Vagina (tissue), 2 donors: ENCODE measurements around the gene TIGAR.

Source experiments
- POLR2A ChIP-seq, 2 donors: fragments of 450-650 bp; IDR thresholded peaks; one replicate each; pipeline ENCODE4 v1.6.1; 2017; ENCODE audit warnings: antibody characterized with exemption in 2 of 2, mild to moderate bottlenecking in 2 of 2, moderate library complexity in 2 of 2
- POLR2AphosphoS5 ChIP-seq, 2 donors: sonication (generic); formaldehyde crosslinking; IDR thresholded peaks; one replicate each; pipeline ENCODE4 v1.9.0; 2017; ENCODE audit warnings: antibody characterized with exemption in 2 of 2, mild to moderate bottlenecking in 2 of 2, low read depth in 1 of 2; ENCODE audit not compliant: insufficient read depth in 1 of 2
- TF ChIP-seq, protein P1 (sequence below), 3 experiments: fragments of 450-650 bp in 2 of 3; fragments of 200-600 bp in 1 of 3; sonication (generic) in 1 of 3; IDR thresholded peaks; one replicate each; pipeline ENCODE4 v1.5.1; 2017 to 2019; ENCODE audit warnings: antibody characterized with exemption in 3 of 3, mild to moderate bottlenecking in 2 of 3, moderate library complexity in 2 of 3

DNA sequence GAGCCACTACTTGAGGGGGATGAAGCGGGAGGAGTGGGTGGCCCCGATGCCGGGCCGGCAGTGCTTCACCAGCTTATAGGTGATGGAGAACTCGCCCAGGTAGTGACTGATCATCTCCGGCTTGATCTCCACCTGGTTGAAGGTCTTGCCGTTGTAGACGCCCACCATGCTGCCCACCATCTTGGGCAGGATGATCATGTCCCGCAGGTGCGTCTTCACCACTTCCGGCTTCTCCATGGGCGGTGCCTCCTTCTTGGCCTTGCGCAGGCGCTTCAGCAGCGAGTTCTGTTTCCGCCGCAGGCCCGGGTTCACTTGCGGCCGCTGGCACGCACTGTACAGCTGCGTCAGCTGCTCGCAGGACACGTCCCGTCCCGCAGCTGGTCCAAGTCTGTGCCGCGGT, 3.4 kb downstream of the TIGAR start:
- TF ChIP-seq, protein P1, sequence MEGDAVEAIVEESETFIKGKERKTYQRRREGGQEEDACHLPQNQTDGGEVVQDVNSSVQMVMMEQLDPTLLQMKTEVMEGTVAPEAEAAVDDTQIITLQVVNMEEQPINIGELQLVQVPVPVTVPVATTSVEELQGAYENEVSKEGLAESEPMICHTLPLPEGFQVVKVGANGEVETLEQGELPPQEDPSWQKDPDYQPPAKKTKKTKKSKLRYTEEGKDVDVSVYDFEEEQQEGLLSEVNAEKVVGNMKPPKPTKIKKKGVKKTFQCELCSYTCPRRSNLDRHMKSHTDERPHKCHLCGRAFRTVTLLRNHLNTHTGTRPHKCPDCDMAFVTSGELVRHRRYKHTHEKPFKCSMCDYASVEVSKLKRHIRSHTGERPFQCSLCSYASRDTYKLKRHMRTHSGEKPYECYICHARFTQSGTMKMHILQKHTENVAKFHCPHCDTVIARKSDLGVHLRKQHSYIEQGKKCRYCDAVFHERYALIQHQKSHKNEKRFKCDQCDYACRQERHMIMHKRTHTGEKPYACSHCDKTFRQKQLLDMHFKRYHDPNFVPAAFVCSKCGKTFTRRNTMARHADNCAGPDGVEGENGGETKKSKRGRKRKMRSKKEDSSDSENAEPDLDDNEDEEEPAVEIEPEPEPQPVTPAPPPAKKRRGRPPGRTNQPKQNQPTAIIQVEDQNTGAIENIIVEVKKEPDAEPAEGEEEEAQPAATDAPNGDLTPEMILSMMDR (IDR thresholded peaks at IDR 0.05): no peak
- TF ChIP-seq POLR2AphosphoS5 (IDR thresholded peaks at IDR 0.05; ENCODE audit: insufficient read depth in 1 of 2, low read depth in 1 of 2) (no peak), POLR2A (IDR thresholded peaks at IDR 0.05) (no peak)
